Measurements from ENCODE around the gene TBPL1.

TBPL1 gene

DNA sequence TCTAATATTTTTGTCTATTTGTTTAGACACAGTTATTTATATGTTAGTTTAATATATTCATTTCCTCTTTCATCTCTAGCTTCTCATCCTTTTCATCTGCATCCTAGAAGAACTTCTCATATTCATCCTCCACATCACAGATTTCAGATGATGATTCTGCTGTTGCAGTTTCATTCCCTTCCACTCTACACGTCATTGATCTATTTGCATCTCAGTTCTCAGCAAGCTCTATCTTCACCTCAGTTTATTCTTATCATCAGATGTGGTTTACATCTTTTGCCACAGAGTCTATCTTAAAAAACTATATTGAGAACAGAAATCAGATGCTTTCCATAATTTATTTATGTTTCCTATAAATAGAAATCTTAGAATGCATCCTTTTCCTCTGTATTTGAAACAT lies 86.1 kb downstream of the TBPL1 start:
- DNase-seq (ENCODE audit: low read depth, low spot score), result no peak
- H3K4me1 ChIP-seq (ENCODE audit: control insufficient read depth, insufficient read depth, low read length), result no peaks in the 10 kb centered on the region
- WGBS (ENCODE audit: insufficient coverage, insufficient read length), result no CpG with 5 or more reads among the region's 1 CpG
- no peaks in the 10 kb centered on the region for H3K27me3 ChIP-seq (ENCODE audit: control insufficient read depth, insufficient read depth, low read length)
- no peaks in the 10 kb centered on the region for H3K9me3 ChIP-seq (ENCODE audit: control insufficient read depth, insufficient read depth, low read length)
- H3K4me3 ChIP-seq (ENCODE audit: low read length), result no peak overlapping the region
- H3K27ac ChIP-seq (ENCODE audit: low read length), result no peak overlapping the region
- no peaks in the 10 kb centered on the region for H3K36me3 ChIP-seq (ENCODE audit: control insufficient read depth, insufficient read depth, low read length)

Measured in iPS DF 6.9 (cell line).